HEK293 (cell line): ENCODE data around the gene IGFALS.

Experiments
- CTCF ChIA-PET: fragments of 350-600 bp; formaldehyde crosslinking; extraction: SDS; loops from one replicate; lab custom pipeline; 2021; ENCODE audit warnings: antibody characterized with exemption; lab: Yijun Ruan, JAX
- POLR2A ChIA-PET: fragments of 300-600 bp; formaldehyde crosslinking; extraction: SDS; loops from one replicate; lab custom pipeline; 2020; ENCODE audit warnings: antibody characterized with exemption, inconsistent platforms; lab: Yijun Ruan, JAX
- H3K27ac ChIP-seq: fragments of 200-500 bp; sonication (Bioruptor generic); 2 replicates; pipeline ENCODE4 v1.5.1; 2014; ENCODE audit warnings: low read depth, low read length, control low read depth, inconsistent platforms; ENCODE audit errors: extremely low read depth
- H3K36me3 ChIP-seq, 2 experiments: fragments of 200-500 bp in 1 of 2; sonication (Bioruptor generic) in 1 of 2; 1 replicate in 1 of 2; 2 replicates in 1 of 2; pipeline ENCODE4 v1.5.1; 2014 to 2017; ENCODE audit warnings: inconsistent platforms in 2 of 2, low read length in 2 of 2; ENCODE audit not compliant: control insufficient read depth in 2 of 2, insufficient read depth in 1 of 2
- H3K4me1 ChIP-seq: fragments of 200-500 bp; sonication (Bioruptor generic); 2 replicates; pipeline ENCODE4 v1.5.1; 2014; ENCODE audit warnings: mild to moderate bottlenecking, low read length, inconsistent platforms; ENCODE audit not compliant: control insufficient read depth, insufficient read depth
- H3K4me3 ChIP-seq: 2 replicates; pipeline ENCODE4 v1.5.1; 2011; ENCODE audit warnings: low read depth, mild to moderate bottlenecking, control low read depth, low read length, moderate library complexity
- H3K9me3 ChIP-seq: fragments of 200-500 bp; sonication (Bioruptor generic); 2 replicates; pipeline ENCODE4 v1.5.1; 2014; ENCODE audit warnings: low read depth, low read length, inconsistent platforms; ENCODE audit not compliant: control insufficient read depth, insufficient read depth
- KLF1 ChIP-seq: fragments of 450-650 bp; formaldehyde crosslinking; IDR thresholded peaks from 2 replicates; pipeline ENCODE4 v1.5.1; 2016; ENCODE audit warnings: missing biosample characterization, missing genetic modification characterization
- KLF7 ChIP-seq: fragments of 450-650 bp; formaldehyde crosslinking; IDR thresholded peaks from 2 replicates; pipeline ENCODE4 v1.5.1; 2016; ENCODE audit warnings: missing biosample characterization, missing genetic modification characterization, borderline replicate concordance
- REST ChIP-seq: fragments of 450-650 bp; formaldehyde crosslinking; IDR thresholded peaks from 2 replicates; pipeline ENCODE4 v1.5.1; 2016; ENCODE audit warnings: missing biosample characterization, missing genetic modification characterization
- ZBTB20 ChIP-seq: fragments of 450-650 bp; formaldehyde crosslinking; IDR thresholded peaks from 2 replicates; pipeline ENCODE4 v1.5.1; 2016; ENCODE audit warnings: missing biosample characterization, missing genetic modification characterization
- ZBTB6 ChIP-seq: fragments of 450-650 bp; formaldehyde crosslinking; IDR thresholded peaks from 2 replicates; pipeline ENCODE4 v1.5.1; 2017; ENCODE audit warnings: missing biosample characterization, missing genetic modification characterization
- ZNF121 ChIP-seq: fragments of 450-650 bp; formaldehyde crosslinking; IDR thresholded peaks from 2 replicates; pipeline ENCODE4 v1.5.1; 2016; ENCODE audit warnings: missing biosample characterization, missing genetic modification characterization
- ZNF146 ChIP-seq: fragments of 450-650 bp; formaldehyde crosslinking; IDR thresholded peaks from 2 replicates; pipeline ENCODE4 v1.5.1; 2016; ENCODE audit warnings: missing biosample characterization, missing genetic modification characterization
- ZNF157 ChIP-seq: fragments of 450-650 bp; formaldehyde crosslinking; IDR thresholded peaks from 2 replicates; pipeline ENCODE4 v1.5.1; 2016; ENCODE audit warnings: missing biosample characterization, missing genetic modification characterization
- ZNF18 ChIP-seq: fragments of 450-650 bp; formaldehyde crosslinking; IDR thresholded peaks from 2 replicates; pipeline ENCODE4 v1.5.1; 2016; ENCODE audit warnings: missing biosample characterization, missing genetic modification characterization
- ZNF394 ChIP-seq: fragments of 450-650 bp; formaldehyde crosslinking; IDR thresholded peaks from 2 replicates; pipeline ENCODE4 v1.5.1; 2016; ENCODE audit warnings: missing biosample characterization, missing genetic modification characterization, mild to moderate bottlenecking, moderate library complexity, borderline replicate concordance
- ZNF426 ChIP-seq: fragments of 450-650 bp; formaldehyde crosslinking; IDR thresholded peaks from 2 replicates; pipeline ENCODE4 v1.5.1; 2017; ENCODE audit warnings: missing biosample characterization, missing genetic modification characterization, mild to moderate bottlenecking, inconsistent platforms, moderate library complexity
- ZNF670 ChIP-seq: fragments of 450-650 bp; formaldehyde crosslinking; IDR thresholded peaks from 2 replicates; pipeline ENCODE4 v1.5.1; 2016; ENCODE audit warnings: missing biosample characterization, missing genetic modification characterization, low read depth
- ZNF704 ChIP-seq: fragments of 450-650 bp; formaldehyde crosslinking; IDR thresholded peaks from 2 replicates; pipeline ENCODE4 v1.5.1; 2016; ENCODE audit warnings: missing biosample characterization, missing genetic modification characterization
- ZNF707 ChIP-seq: fragments of 450-650 bp; formaldehyde crosslinking; IDR thresholded peaks from 2 replicates; pipeline ENCODE4 v1.5.1; 2016; ENCODE audit warnings: missing biosample characterization, missing genetic modification characterization
- ZSCAN4 ChIP-seq: fragments of 450-650 bp; formaldehyde crosslinking; IDR thresholded peaks from 2 replicates; pipeline ENCODE4 v1.5.1; 2017; ENCODE audit warnings: missing biosample characterization, missing genetic modification characterization

The IGFALS gene

GRCh38 chr16:1830213-1830612 lies 36.7 kb upstream of the IGFALS start (continued):
- TF ChIP-seq ZNF704 (tag by site-specific recombination) (no peak), ZNF121 (no peak), ZNF426 (no peak), ZBTB6 (no peak)
- TF ChIP-seq, all 188 proteins: peak for 0

GRCh38 chr16:1828645-1829410 lies 35.3 kb upstream of the IGFALS start:
- POLR2A ChIA-PET = no interaction called here
- TF ChIP-seq ZNF670 (no peak), ZNF157 (tag by site-specific recombination) (no peak), ZNF18 (no peak), KLF1 (tag by site-specific recombination) (no peak), ZBTB20 (tag by site-specific recombination) (no peak), ZNF707 (no peak), ZNF394 (tag by site-specific recombination) (no peak), ZNF146 (tag by site-specific recombination) (no peak), REST (no peak), ZSCAN4 (tag by site-specific recombination) (no peak), KLF7 (tag by site-specific recombination) (no peak)

More at GRCh38 chr16:1828645-1829410, 35.3 kb upstream of the IGFALS start:
- Histone ChIP-seq H3K4me3 (no peak overlapping the region), H3K9me3 (no peaks in the 10 kb centered on the region), H3K36me3 (peaks cover 0 to 15% of the 10 kb centered on the region in 2 experiments; a peak in 2 of 3 replicates), H3K4me1 (no peaks in the 10 kb centered on the region), H3K27ac (no peak overlapping the region)
- CTCF ChIA-PET = no interaction called here
